Measurements from ENCODE around the gene ZNF22.
"Not testable (repeated sequence)": the region's sequence is repeated elsewhere in the genome, so short reads cannot be mapped to it uniquely, and the experiment has no call there.

ZNF22 gene

GRCh38 chr10:44991571-44991970 is 9.2 kb upstream of the ZNF22 start:
- no peak for DNase-seq (ENCODE audit: low read depth)

DNA sequence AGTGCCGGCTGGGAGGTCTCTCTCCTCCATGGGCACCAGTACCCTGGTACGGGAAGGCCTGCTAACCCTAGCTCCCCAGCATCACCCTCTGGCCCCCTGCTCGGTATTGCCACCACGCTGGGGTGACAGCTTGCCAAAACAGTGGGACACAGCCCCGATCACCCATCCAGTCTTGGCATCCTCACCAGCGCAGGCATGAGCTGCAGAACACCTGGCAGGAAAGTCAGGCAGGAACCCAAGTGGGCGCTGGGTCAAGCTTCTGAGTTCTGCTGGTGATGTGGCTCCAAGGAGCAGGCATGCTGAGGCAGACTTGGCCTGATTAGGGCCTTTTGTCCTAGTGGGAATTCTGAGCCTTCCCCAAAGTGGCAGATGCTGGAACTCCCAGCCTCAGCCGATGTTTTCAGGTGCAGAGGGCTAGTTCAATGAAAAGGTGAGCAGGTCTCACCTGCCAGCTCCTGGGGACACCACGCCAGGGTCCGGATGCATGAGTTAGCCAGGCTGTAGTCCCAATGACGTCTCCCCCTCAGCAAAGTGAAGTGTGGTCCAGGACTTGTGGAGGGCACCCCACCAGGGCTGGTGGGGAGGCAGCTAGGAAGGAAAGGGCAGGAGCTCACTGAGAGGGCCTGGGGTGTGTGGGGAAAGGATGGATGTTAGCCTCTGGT is 8.5 kb upstream of the ZNF22 start:
- DNase-seq (ENCODE audit: low read depth): no peak

GRCh38 chr10:44992732-44993225 is 7.9 kb upstream of the ZNF22 start:
- DNase-seq (ENCODE audit: low read depth): no peak

GRCh38 chr10:44993226-44993921 is 7.3 kb upstream of the ZNF22 start:
- DNase-seq (ENCODE audit: low read depth): no peak

GRCh38 chr10:44993922-44994751 is 6.6 kb upstream of the ZNF22 start:
- peak; percentile 16 for DNase-seq (ENCODE audit: low read depth)

DNA sequence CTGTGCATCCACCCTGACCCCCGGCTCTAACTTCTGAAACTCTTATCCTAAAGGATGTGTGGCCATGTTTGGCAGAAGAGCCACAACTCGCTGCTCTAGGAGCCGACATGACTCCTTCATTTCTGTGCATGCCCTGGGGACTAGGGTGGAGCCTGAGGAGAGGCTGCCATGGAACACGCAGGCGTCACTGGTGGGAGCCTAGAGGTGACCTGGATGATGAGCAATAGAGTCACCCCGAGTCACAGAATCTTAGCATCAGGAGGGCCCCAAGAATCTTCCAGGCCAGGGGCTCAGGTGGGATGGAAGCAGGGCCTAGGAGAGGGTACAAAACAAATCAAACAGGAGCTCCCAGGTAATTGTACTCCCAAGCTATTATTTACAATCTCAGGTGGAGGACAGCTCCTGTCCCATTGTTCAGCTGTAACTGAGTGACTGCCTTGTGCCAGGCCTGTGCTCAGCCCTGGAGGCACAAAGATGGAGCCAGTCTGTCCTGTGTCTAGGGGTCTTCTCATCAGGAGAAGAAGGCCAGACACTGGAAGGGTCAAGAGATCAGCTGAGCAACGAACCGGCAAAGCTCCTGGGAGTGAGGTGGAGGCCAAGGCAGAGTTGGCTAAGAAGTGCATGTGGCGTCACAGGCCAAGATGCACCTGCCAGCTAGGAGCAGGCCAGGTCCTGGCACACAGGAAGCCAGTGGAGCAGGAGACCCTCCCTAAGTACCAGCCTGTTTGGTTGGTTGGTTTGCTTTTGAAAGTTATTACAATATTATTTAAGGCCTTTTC is 5.8 kb upstream of the ZNF22 start:
- DNase-seq (ENCODE audit: low read depth): no peak

DNA sequence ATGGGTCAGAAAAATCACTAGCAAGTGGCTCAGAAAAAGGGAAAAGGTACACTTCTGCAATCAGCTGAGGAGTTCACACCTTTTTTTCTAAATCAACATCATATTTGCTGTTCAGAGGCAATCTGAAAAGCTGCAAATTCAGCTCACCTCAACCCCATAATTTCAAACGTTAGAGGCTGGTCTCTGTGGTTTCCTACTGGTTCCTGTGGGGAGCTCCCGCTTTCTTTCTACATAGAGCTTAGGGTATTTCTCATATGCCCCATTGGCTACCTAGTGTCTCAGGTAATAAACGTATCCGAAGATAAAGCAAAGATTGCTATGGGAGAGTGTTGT is 5.2 kb upstream of the ZNF22 start:
- no peak for DNase-seq (ENCODE audit: low read depth)

- DNase-seq (ENCODE audit: low read depth): no peak
Observed at GRCh38 chr10:44995914-44996669, 4.6 kb upstream of the ZNF22 start.

DNA sequence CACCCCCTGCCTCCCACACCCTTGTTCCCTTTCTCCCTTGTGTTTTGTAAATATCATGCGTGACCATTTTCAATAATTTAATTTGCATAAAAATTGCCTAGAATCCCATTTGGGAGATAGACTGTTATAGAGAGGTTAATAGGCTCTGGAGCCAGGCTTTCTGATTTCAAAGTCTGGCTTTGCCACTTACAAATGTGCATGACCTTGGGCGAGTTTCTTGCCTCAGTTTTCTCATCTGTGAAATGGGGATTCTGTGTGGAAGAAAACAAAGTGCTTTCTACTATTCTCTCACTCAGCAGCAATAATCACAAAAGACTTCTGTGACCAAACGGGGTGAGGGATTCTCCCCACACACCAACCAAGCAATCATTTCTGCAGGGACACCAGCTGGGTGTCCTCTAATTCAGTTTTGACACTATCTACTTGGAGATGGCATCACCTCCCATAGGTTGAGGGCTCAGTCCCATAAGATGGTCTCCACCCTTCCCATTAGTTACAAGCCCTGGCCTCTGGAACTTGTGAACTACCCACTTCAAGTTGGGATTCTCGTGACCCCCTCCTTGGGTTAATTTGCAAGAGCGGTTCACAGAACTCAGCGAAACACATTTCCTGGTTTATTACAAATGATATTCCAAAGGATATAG is 3.5 kb upstream of the ZNF22 start:
- DNase-seq (ENCODE audit: low read depth): no peak

DNA sequence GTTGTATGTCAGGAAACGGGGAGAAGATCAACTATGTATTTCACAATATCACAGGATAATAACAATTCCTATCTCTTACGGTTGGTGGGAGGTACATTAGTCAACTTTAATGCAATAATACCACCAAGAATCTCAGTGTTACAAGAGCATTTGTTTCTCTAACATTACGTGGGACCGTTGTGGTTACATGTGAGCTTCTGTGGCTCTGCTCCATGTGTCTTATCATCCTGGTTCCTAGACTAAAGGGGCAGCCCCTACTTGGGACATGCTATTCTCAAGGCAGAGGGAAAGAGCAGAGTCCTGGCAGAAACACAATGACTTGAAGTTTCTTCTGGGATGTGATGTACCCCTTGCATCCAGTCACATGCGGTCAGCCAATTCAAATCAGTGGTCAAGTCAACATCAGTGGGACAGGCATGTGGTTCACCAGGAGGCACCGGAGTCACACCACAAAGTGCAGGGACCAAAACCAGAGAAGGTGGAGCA is 2.5 kb upstream of the ZNF22 start:
- no peak for DNase-seq (ENCODE audit: low read depth)

- DNase-seq (ENCODE audit: low read depth): peak; percentile 35
Observed at GRCh38 chr10:45000138-45000751, 478 bp upstream of the ZNF22 start.

DNA sequence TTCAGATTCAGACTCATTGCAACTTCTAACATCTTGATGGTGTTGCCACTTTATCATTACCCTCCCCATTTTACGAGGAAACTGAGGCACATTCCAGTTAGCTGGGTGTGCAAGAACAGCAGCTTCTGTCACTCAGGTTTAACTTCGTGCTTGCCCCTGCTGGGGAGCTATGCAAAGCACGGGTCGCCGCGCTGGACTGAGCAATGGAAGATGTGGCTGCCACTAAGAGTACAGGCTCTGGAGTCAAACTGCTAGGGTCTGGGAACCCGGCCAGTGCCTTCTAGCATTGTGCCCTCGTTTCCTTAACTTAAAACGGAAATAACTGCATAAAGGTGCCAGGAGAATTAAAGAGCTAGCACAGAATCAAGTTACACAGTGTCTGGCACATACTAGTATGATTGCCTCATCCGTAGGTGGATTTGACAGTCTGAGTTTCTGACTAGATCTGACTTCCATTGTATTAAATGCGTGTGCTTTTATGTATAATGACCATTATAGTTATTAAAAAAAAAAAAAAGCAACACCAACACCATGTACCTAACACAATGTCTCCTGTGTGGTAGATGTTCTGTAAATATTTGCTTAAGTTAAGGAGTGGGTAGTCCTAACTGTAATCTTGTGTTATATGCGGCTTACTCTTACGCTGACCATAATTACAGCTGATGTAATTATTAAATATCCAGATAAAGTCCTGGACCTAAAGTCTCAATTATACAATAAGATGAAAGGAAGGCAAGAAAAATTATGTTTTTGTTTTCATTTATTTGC is 842 bp downstream of the ZNF22 start:
- DNase-seq (ENCODE audit: low read depth): peak; percentile 49

DNA sequence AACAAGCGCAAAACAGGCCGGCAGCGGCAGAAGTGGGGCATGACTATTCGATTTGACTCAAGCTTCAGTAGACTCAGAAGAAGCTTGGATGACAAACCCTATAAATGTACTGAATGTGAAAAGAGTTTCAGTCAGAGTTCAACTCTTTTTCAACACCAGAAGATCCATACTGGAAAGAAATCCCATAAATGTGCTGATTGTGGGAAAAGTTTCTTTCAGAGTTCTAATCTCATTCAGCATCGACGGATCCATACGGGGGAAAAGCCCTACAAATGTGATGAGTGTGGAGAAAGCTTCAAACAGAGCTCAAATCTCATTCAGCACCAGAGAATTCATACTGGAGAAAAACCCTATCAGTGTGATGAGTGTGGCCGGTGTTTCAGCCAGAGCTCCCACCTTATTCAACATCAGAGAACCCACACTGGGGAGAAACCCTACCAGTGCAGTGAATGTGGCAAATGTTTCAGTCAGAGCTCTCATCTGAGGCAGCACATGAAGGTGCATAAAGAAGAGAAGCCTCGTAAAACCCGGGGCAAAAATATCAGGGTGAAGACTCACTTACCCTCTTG is 2.8 kb downstream of the ZNF22 start:
- no peak for DNase-seq (ENCODE audit: low read depth)

DNA sequence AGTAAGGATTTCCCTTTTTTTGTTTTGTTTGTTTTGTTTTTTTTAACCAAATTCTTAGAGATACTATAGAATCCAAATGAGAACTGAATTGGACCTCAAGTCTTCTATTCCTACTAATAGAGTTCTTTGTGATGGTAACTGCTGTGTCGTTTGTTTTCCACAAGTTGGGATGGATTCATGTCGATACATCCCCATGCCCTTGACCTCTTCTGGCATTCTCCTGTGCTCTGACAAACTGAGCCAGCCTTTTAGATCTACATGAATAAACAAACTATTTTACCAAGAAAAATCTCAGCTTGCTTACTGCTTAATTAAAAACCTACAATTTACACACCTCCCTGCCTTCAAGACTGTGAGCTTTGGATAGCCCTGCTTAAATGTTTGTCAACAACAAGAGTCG is 3.9 kb downstream of the ZNF22 start:
- DNase-seq (ENCODE audit: low read depth): no peak

GRCh38 chr10:45005284-45005683 is 4.6 kb downstream of the ZNF22 start:
- no peak for DNase-seq (ENCODE audit: low read depth)

DNA sequence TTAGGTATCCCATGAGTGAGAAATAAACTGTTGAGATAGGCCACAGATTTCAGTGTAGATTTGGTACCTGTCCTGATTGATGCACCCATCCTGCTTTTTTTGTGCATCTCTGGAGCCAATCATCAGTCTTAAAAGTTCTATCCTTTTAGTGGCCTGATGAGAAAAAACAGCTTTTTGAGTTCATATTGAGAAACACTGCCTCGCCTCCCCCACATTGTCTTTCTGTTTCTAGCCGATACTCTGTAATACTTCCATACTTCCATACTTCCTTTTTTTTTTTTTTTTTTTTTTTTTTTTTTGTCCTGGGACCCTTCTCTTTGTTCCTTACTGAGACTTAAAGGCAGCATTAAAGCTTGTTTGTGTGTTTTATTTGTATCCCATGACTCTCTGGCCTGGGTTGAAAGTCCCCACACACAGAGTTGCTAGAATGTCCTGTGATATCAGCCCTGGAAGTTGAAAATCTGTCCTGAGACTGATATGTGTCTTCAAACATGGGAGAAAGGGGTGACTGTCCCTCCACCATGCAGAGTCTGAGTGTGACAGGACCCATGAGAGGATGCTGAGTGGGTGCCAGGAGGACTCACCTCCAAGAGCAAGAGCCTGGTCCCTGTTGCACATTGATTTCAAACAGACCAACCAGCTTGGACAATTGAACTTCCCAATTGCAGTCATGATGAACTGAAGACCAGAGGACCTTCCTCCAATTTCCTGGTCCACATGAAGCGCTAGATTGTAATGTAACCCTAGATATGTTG is 5.7 kb downstream of the ZNF22 start:
- DNase-seq (ENCODE audit: low read depth): no peak

- peak; percentile 73 for DNase-seq (ENCODE audit: low read depth)
Observed at GRCh38 chr10:45008524-45009161, 7.9 kb downstream of the ZNF22 start.

DNA sequence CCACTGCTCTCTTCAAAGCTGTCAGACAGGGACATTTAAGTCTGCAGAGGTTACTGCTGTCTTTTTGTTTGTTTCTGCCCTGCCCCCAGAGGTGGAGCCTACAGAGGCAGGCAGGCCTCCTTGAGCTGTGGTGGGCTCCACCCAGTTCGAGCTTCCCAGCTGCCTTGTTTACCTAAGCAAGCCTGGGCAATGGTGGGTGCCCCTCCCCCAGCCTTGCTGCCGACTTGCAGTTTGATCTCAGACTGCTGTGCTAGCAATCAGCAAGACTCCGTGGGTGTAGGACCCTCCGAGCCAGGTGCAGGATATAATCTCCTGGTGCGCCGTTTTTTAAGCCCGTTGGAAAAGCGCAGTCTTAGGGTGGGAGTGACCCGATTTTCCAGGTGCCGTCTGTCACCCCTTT is 13.8 kb downstream of the ZNF22 start:
- not testable (repeated sequence) for DNase-seq (ENCODE audit: low read depth)
